SK-N-MC (cell line): ENCODE results near the gene CD200R1L.

Experiments used
- EZH2 ChIP-seq: fragments of 200-600 bp; sonication (generic); IDR thresholded peaks from one replicate; pipeline ENCODE4 v1.6.1; 2017; ENCODE audit warnings: antibody characterized with exemption
- POLR2AphosphoS5 ChIP-seq: IDR thresholded peaks from 2 replicates; pipeline ENCODE4 v1.6.1; 2012; ENCODE audit warnings: mild to moderate bottlenecking, low read depth, low read length, borderline replicate concordance

DNA sequence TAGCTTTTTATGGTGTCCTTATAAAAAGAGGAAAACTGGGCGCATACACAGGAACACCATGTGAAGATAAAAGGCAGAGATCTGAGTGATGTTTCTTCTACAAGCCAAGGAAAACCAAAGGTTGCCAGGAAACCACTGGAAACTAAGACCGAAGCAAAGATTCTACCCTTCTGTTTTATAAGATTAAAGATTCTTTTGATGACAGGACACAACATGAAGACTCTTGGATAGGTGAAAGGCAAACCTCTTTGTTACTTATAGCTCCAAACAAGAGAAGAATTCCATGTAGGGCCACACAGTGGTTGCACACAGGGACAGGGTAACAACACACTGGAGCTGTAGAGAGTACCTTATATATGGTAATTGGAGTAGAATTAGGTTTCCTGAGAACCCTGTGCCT lies at the start of gene CD200R1L:
- no peak for TF ChIP-seq POLR2AphosphoS5
- no peak for TF ChIP-seq EZH2
